GM12878 (cell line): ENCODE data around the gene NRXN3. TPM values are rescaled to one million over a fixed set of nuclear protein-coding genes. Genes with fewer than 3 reads are reported as not detected.

Source experiments
- ATAC-seq: fragments of 200-7000 bp; cut with Tn5 transposase; 3 replicates; pipeline ENCODE4 v1.9.1; 2020; ENCODE audit warnings: mild to moderate bottlenecking, moderate library complexity
- BruUV-seq: library from RNA; stranded (reverse); fragments of 400-500 nt; replicated peaks from 2 replicates; lab custom pipeline; 2021; lab: Mats Ljungman, UMichigan
- CTCF ChIA-PET: fragments of 300-600 bp; sonication (Branson Sonifier 250); formaldehyde crosslinking; extraction: SDS; loops from one replicate; lab custom pipeline; 2021; ENCODE audit warnings: inconsistent platforms; lab: Yijun Ruan, JAX
- POLR2A ChIA-PET: fragments of 350-600 bp; formaldehyde crosslinking; extraction: SDS; loops from one replicate; lab custom pipeline; 2021; ENCODE audit warnings: inconsistent platforms; lab: Charles Lee
- RAD21 ChIA-PET: fragments of 300-600 bp; sonication (Branson Sonifier 250); formaldehyde crosslinking; loops from one replicate; lab custom pipeline; 2023; ENCODE audit warnings: antibody characterized with exemption; ENCODE audit not compliant: unreplicated experiment; lab: Charles Lee
- SMC1A ChIA-PET: fragments of 300-600 bp; sonication (Branson Sonifier 250); formaldehyde crosslinking; loops from one replicate; lab custom pipeline; 2023; ENCODE audit not compliant: unreplicated experiment, uncharacterized antibody; lab: Charles Lee
- DNase-seq: peaks from one replicate; pipeline ENCODE4 v3.0.0-alpha.2; 2011; ENCODE audit warnings: low read depth, low spot score
- FAIRE-seq: peaks from 3 replicates; lab custom pipeline; 2011; peaks lifted over from hg19 to GRCh38; lab: Jason Lieb, UNC
- H2AFZ ChIP-seq: 2 replicates; pipeline ENCODE4 v1.6.0; 2011; ENCODE audit warnings: low read depth, low read length, control low read depth; ENCODE audit not compliant: control insufficient read depth
- H3K27ac ChIP-seq: 2 replicates; pipeline ENCODE4 v1.5.1; 2011; ENCODE audit warnings: control low read depth; ENCODE audit not compliant: control insufficient read depth, insufficient read depth
- H3K27me3 ChIP-seq, 2 experiments: replicated peaks in 1 of 2; 2 replicates each; pipeline versions ENCODE4 v1.6.0 to v1.6.1; 2011; ENCODE audit warnings: low read length in 1 of 2; ENCODE audit not compliant: control insufficient read depth in 2 of 2, insufficient read depth in 2 of 2
- H3K36me3 ChIP-seq, 2 experiments: 2 replicates each; pipeline ENCODE4 v1.5.1; 2011; ENCODE audit warnings: low read length in 1 of 2; ENCODE audit not compliant: control insufficient read depth in 2 of 2, insufficient read depth in 2 of 2
- H3K4me1 ChIP-seq: 2 replicates; pipeline ENCODE4 v1.6.1; 2011; ENCODE audit warnings: mild to moderate bottlenecking, low read length, moderate library complexity, mixed read lengths; ENCODE audit not compliant: control insufficient read depth, insufficient read depth
- H3K4me2 ChIP-seq: 2 replicates; pipeline ENCODE4 v1.6.0; 2011; ENCODE audit warnings: control low read depth; ENCODE audit not compliant: control insufficient read depth, insufficient read depth
- H3K4me3 ChIP-seq: fragments of 200-600 bp; sonication (generic); 2 replicates; pipeline ENCODE4 v1.5.1; 2016
- H3K79me2 ChIP-seq: 2 replicates; pipeline ENCODE4 v1.6.0; 2011; ENCODE audit warnings: low read length; ENCODE audit not compliant: control insufficient read depth, insufficient read depth
- H3K9ac ChIP-seq: 2 replicates; pipeline ENCODE4 v1.8.0; 2011; ENCODE audit warnings: low read length, control low read depth, mixed read lengths; ENCODE audit not compliant: control insufficient read depth, insufficient read depth
- H3K9me3 ChIP-seq: replicated peaks from 3 replicates; pipeline ENCODE4 v1.5.1; 2011; ENCODE audit warnings: mild to moderate bottlenecking, low read length; ENCODE audit not compliant: control insufficient read depth, insufficient read depth
- H4K20me1 ChIP-seq: 2 replicates; pipeline ENCODE4 v1.6.0; 2011; ENCODE audit not compliant: control insufficient read depth, insufficient read depth
- BACH1 ChIP-seq: fragments of 450-650 bp; IDR thresholded peaks from 2 replicates; pipeline ENCODE4 v1.6.1; 2017; ENCODE audit warnings: mild to moderate bottlenecking, borderline replicate concordance
- REST ChIP-seq: IDR thresholded peaks from 2 replicates; pipeline ENCODE4 v1.6.1; 2012; ENCODE audit warnings: mild to moderate bottlenecking, low read depth, low read length
- WGBS: methylation state at CpG from one replicate; pipeline ENCODE4 v1.1.6; 2016; ENCODE audit warnings: low lambda C conversion rate; ENCODE audit not compliant: insufficient replicate concordance, insufficient coverage; ENCODE audit errors: missing lambda C conversion rate; 5-methylcytosine and 5-hydroxymethylcytosine counted together
- in situ Hi-C: fragments of 300-500 bp; cut with MboI; formaldehyde crosslinking; loops from 9 replicates; pipeline ENCODE4 v1.14.3; 2018; ENCODE audit warnings: mixed read lengths
- intact Hi-C: fragments of 100-400 bp; cut with micrococcal nuclease; formaldehyde crosslinking; loops from one replicate; pipeline ENCODE4 v1.14.2; 2022; ENCODE audit not compliant: unreplicated experiment
- polyA plus RNA-seq, 11 experiments: library from polyadenylated mRNA; depleted of rRNA in 4 of 11; unstranded in 6 of 11; stranded (reverse) in 5 of 11; fragments of >200 nt; fragmentation: Nextera tagmentation in 4 of 11; fragmentation: Illumina TruSeq in 1 of 11; extraction: Ambion mirVana in 4 of 11; extraction: Trizol in 1 of 11; gene quantifications; 1 replicate in 1 of 11; 2 replicates in 10 of 11; pipeline versions ENCODE4 v1.2.1 to v1.2.3, GENCODE V29; 2011 to 2016; ENCODE audit warnings: inconsistent platforms in 2 of 11, missing spikeins in 2 of 11, low read depth in 1 of 11
- total RNA-seq, 4 experiments: library from RNA; depleted of rRNA in 3 of 4; stranded (reverse); fragments of >200 nt in 3 of 4; fragmentation: Illumina TruSeq in 1 of 4; extraction: Trizol in 1 of 4; gene quantifications; 2 replicates each; pipeline versions ENCODE4 v1.2.1 to v1.2.3, GENCODE V29; 2013 to 2021

Gene NRXN3
- total and polyA plus RNA-seq, 10 of the 15 experiments (the other 5 are each of a cell fraction or from before 2014, with no cell fraction given): 0.52 to 3.3 (median 1.4) TPM

- no TSS peak for BruUV-seq
- no peak for FAIRE-seq
These were observed 359.9 kb downstream of the NRXN3 start for GRCh38 chr14:78530078-78530477.

More at GRCh38 chr14:78530078-78530477, 359.9 kb downstream of the NRXN3 start:
- Histone ChIP-seq H3K9ac (no peak overlapping the region), H2AFZ (no peak overlapping the region), H3K4me2 (no peak overlapping the region), H3K27me3 (no peaks in the 10 kb centered on the region), H3K9me3 (no peaks in the 10 kb centered on the region), H4K20me1 (no peaks in the 10 kb centered on the region), H3K36me3 (no peaks in the 10 kb centered on the region), H3K79me2 (no peaks in the 10 kb centered on the region), H3K4me1 (no peaks in the 10 kb centered on the region), H3K4me3 (no peak overlapping the region), H3K27ac (no peak overlapping the region)
- ChIA-PET CTCF (no interaction called here), POLR2A (no interaction called here), RAD21 (no interaction called here), SMC1A (interaction anchor here (0.5 kb wide), 1 partner anchor 9 kb away, joined by 3 read pairs; no protein-coding TSS in a partner anchor)
- intact Hi-C loops: no loop called here
- ATAC-seq: peak; percentile 29; the same call in 1 of the 3 replicates
- in situ Hi-C loops: no loop called here
- DNase-seq: no peak
- WGBS: 0% methylated on average over 2 of the region's 2 CpGs
- TF ChIP-seq BACH1: no peak
- peak; percentile 97 for TF ChIP-seq REST
